Superior temporal gyrus (tissue), 1 donor: Measurements from ENCODE around the gene KDM4B.
"Not testable (repeated sequence)": the region's sequence is repeated elsewhere in the genome, so short reads cannot be mapped to it uniquely, and the experiment has no call there.

Experiments used
- DNase-seq: peaks from one replicate; pipeline ENCODE4 v3.0.0-alpha.2; 2016; ENCODE audit errors: extremely low spot score

KDM4B gene

DNA sequence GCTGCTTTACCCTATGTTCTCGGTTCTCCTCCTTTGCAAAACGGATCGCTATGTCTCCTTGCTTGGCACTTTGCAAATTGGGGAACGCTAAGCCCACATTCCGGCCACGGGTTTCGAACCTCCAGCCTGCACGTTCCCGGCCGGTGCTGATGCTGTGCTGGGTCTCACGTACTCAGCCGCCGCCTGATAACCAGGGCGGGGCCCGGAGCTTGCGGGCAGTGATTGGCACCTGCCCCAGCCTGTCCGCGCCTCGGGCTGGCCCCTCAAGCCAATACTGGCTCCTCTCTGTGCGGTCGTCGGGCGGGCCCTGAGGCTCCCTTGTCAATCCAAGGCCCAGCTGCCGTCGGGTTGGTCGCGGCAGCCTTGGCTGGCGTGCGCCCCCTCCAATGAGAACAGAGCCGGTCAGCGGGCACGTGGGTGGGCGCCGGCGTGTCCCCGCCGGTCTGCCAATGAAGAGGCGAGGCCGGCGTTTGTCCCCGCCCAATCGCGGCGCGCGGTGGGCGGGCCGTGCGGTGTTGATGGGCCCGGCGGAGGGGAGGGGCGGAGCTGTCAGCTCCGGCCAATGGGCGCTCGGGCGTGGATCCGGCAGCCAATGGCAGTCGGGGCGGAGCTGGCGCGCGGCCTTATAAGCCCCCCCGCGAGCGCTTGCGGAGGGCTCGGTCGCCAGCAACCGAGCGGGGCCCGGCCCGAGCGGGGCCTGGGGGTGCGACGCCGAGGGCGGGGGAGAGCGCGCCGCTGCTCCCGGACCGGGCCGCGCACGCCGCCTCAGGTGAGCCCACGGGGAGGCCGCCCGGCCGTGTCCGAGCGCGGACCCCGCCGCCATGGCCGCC, at the start of gene KDM4B:
KDM4B (plus strand) TSS at position 652 of the 830 bp plus-strand sequence. CDS start 63,778 bp downstream, outside the sequence.
- DNase-seq: peak; percentile 98

DNA sequence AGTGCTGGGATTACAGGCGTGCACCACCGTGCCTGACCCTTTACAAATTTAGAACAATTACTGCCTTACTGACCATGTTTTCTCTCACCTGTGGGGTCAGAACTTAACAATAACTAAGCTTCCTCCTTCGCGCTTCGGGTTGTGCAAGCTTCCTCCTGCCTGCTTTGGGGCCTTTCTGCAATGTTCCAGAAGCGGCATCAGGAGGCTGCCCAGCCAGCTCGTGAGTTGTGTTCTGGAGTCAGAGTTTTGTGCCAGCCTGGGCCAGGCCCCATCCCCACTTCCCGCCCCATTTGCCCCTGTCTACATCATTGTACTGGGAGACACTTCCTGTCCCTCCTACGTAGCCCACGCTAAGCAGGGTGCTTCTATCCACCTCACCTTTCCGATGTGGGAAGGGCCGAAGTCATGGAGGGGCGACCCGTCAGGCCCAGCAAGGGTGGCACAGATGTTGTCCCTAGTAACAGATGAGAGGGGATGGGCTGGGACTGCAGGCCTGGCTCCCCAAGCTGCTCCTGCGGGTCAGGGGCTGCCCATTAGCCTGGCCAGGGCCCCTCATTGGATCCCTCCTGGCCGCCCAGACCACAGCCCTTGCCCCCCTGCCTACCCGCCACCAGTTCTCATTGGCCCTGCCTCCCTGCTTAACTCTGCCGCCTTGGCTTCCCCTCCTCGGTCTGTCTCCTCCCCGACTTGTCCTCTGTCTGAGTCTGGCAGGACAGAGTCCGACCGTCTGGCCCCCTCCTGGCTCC, 46.2 kb upstream of the KDM4B start:
- no peak for DNase-seq

DNA sequence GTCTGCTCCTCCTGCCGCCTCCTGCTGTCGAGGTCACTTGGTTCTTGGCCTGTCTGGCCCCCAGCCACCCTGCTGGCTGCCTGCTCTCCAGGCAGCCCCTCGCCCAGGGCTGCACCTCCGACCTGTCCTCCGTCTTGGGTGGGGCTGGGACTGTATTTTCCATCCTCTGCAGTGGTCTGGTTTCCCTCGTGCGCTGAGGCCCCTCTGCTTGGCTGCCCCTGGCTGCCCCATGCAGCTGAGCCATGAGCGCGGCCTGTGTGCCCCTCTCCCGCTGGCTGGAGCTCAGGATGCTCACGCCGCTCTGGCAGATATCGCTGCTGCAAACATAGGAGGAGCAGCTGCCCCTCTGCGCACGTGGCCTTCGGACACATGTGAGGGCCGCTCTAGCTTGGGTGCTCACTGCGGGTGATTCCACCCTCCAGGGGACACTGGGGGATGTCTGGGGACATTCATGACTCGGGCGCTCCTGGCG, 45.6 kb upstream of the KDM4B start:
- no peak for DNase-seq

DNA sequence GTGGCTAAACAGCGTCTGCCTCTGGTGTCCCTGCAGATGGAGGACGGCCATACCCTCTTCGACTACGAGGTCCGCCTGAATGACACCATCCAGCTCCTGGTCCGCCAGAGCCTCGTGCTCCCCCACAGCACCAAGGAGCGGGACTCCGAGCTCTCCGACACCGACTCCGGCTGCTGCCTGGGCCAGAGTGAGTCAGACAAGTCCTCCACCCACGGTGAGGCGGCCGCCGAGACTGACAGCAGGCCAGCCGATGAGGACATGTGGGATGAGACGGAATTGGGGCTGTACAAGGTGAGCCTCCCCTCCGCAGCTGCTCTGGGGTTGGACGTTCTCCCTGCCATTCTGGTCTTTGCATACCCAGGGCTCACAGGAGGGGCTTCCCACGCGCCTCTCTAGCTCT, 39.7 kb upstream of the KDM4B start:
- DNase-seq: no peak

DNA sequence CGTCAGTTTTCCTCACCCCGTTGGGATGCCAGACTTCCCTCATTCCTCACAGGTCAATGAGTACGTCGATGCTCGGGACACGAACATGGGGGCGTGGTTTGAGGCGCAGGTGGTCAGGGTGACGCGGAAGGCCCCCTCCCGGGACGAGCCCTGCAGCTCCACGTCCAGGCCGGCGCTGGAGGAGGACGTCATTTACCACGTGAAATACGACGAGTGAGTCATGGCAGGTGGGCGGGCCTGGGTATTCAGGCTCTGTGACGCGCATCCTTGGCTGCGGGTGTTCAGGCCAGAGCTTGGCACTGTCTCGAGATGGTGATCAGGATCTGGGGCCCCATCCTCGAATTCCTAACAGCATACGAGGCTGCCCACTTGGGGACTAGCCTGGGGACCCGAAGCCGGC, 38.2 kb upstream of the KDM4B start:
- no peak for DNase-seq

DNA sequence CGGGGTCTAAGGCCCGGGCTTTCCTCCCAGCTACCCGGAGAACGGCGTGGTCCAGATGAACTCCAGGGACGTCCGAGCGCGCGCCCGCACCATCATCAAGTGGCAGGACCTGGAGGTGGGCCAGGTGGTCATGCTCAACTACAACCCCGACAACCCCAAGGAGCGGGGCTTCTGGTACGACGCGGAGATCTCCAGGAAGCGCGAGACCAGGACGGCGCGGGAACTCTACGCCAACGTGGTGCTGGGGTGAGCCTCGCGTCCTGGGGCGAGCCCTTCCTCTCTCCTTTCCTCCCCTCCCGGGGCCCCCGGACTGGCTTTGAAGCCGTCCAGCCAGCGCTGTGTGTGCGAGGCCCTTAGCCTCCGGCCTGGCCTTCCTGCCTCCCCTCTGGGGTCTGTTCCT, 36.2 kb upstream of the KDM4B start:
- no peak for DNase-seq

DNA sequence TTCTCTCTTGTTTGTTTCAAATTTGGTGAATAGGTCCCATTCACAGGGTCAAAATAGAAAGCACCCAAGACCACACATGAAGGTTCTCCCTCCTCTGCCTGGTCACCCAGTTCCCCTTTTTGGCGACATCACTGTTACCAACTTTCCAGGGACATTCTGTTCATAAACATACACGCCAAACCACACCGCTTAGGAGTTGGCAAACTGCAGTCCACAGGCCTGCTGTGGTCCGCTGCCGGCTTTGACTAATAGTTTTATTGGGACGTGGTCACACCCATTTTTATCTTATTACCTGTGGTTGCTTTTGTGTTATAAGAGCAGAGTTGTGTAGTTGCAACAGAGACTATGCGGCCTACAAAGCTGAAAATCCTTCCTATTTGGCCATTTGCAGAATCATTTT, 35.4 kb upstream of the KDM4B start:
- no peak for DNase-seq

DNA sequence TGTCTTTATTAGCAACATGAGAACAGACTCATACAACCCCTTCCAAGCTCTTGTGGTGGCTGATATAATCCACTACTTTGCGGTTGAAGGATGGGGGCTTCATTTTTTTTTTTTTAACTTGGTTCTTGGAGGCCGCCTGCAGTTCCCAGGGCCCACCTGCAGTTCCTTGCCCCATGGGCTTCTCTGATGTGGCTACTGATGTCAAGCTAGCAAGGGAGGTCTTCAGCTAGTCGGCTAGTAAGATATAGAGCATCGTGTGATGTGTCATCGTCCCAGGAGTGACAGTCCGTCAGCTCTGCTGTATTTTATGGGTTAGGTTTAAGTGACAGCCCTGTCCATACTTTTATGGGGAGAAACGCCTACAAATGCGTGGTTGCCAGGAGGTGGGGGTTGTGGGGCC, 33.5 kb upstream of the KDM4B start:
- DNase-seq: no peak

DNA sequence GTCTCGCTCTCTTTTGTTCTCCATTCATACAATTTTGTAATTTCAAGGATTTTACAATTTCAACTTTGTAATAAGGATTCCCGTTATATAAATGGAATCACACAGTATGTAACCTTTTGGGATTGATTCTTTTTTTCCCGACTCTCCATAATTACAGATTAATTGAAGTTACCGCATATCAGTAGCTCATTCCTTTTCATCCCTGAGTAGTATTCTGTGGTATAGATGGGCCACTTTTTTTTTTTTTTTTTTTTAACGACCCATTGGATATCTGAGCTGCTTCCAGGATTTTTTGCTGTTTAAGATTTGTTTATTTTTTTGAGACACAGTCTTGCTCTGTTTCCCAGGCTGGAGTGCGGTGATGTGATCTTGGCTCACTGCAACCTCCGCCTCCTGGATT, 31.9 kb upstream of the KDM4B start:
- DNase-seq: no peak

DNA sequence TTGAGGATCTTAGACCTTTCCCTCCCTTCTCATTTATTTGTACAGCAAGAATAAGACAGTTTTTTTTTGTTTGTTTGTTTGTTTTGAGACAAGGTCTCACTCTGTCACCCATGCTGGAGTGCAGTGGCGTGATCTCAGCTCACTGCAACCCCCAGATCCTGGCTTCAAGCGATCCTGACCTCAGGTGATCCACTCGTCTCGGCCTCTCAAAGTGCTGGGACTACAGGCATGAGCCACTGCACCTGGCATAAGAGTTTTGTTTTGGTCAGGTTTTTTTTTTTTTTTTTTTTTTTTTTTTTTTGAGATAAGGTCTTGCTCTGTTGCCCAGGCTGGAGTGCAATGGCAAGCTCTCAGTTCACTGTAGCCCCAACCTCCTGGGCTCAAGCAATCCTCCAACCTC, 30.5 kb upstream of the KDM4B start:
- DNase-seq: not testable (repeated sequence)

DNA sequence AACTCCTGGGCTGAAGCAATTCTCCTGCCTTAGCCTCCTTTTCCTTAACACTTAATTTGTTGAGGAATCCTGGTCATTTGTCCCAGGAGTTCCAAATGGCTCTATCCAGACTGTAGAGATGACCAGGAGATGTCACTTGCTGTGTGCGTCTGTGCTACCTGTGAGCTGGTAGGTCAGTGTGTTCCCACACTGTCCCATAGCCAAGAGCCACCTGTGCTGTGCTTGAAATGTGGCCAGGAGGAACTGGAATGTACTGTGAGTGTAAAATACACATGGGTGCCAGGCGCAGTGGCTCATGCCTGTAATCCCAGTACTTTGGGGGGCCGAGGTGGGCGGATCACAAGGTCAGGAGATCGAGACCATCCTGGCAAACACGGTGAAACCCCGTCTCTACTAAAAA, 29.4 kb upstream of the KDM4B start:
- DNase-seq: no peak

DNA sequence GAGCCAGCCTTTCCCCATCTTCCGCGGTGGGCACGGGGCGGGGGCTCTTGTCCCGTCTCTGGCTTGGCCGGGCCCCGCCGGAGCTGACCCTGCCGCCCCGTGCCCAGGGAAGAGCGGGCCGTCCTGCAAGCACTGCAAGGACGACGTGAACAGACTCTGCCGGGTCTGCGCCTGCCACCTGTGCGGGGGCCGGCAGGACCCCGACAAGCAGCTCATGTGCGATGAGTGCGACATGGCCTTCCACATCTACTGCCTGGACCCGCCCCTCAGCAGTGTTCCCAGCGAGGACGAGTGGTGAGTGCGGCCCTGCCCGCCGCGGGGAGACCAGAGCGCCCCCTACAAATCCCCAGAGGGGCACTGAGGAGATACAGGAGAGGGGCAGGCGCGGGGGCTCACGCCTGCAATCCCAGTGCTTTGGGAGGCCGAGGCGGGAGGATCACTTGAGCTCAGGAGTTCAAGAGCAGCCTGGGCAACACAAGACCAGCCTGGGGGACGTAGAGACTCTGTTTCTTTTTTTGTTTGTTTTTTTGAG, 27.2 kb upstream of the KDM4B start:
- not testable (repeated sequence) for DNase-seq

DNA sequence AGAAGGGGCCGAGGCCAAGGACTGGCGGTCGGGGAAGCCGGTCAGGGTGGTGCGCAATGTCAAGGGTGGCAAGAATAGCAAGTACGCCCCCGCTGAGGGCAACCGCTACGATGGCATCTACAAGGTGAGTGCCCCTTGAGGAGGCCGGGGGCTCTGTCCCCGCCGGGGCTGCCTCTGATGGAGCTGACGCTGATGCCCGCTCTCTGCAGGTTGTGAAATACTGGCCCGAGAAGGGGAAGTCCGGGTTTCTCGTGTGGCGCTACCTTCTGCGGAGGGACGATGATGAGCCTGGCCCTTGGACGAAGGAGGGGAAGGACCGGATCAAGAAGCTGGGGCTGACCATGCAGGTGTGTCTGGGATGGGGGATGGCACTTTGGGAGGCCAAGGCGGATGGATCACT, 18.3 kb upstream of the KDM4B start:
- not testable (repeated sequence) for DNase-seq

DNA sequence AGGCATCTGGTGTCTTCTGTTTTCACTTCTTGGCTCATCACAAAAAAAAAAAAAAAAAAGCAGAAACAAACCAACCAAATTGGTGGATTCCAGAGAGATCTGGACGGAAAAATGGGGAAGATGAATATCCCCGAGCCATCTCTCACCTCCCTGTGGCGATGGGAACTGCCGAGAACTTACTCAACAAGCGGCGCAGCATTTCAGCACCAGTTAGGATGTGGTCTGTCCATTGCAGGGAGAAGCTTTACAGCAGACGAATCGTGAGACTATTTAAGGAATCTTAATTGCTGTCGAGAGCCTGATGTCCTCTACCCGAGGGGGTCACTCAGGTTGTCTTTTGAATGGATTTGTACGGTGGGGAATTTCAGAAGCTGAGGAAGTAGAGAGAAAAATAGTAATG, 17.3 kb upstream of the KDM4B start:
- no peak for DNase-seq

DNA sequence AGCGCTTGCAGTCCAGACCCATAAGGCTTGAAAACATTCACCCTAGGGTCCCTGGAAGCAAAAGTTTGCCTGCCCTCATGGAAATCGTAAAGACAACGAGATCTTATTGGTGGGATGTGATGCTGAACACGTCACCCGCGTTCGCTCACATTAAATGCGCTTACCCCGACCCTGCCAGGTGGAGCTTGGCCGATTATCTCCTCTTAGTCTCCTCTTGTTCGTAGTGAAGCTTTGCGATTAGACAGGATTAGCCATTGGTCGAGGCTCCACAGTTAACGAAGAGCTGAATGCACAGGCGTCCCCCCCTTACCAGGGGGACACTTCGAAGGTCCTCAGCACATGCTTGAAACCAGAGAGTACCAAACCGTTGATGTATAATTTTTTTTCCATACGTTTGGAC, 16.0 kb upstream of the KDM4B start:
- DNase-seq: no peak

DNA sequence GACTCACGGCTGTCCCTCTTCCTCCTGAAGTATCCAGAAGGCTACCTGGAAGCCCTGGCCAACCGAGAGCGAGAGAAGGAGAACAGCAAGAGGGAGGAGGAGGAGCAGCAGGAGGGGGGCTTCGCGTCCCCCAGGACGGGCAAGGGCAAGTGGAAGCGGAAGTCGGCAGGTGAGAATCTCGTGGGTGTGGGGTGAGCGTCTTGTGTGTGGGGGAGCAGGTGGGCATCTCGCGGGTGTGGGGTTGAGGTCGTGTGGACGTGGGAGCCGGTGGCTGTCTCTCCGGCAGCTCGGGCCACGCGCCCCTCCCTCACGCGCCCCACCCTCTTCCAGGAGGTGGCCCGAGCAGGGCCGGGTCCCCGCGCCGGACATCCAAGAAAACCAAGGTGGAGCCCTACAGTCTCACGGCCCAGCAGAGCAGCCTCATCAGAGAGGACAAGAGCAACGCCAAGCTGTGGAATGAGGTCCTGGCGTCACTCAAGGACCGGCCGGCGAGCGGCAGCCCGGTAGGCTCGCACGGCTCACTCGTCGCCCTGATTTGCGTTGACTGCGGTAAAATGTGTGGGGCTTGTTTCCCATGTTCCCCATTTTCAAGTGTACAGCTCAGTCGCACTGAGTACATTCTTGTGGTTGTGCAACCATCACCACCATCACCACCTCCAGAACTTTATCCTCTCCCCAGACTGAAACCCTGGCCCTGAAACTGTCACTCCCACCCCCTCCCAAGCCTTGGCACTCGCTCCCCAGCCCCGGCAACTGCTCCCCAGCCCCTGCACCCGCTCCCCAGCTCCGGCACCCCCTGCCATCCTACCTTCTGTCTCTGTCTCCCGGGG, 14.4 kb upstream of the KDM4B start:
- DNase-seq: not testable (repeated sequence)

DNA sequence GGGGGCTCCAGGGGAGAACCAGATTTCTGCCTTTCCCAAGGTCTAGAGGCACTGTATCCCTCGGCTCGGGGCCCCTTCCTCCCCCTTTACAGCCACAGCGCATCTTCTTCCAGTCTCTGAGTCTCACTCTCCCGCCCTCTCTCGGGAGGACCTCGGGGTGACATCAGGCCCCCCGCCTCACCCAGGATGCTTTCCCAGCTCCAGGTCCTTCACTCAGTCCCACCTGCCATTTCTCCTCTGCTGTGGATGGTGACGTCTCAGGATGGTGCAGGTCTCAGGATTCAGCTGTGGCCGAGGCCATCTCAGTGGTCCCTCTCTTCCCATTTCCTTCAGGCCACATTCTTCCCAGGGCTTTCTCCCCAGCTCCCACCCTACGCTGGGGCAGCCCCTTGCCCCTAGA, 13.6 kb upstream of the KDM4B start:
- no peak for DNase-seq

DNA sequence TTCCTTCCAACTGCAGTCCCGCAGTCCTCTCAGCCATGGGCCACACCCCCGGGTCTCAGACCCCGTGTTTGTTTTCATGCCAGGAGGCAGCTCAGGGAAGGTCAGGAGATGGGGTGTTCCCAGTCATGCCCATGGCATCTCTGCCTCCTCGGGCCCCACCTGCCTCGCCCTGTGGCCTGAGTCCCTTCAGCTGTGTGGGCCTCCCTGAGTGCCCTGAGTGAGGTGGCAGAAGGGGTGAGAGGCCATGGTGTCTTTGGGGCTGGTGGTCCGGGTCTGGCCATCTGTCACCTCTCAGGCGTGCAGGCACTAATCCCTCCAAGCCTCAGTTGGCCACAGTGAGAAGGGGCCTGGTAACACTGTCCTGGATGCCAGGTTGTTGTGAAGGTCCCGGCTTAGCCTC, 10.9 kb upstream of the KDM4B start:
- DNase-seq: no peak

DNA sequence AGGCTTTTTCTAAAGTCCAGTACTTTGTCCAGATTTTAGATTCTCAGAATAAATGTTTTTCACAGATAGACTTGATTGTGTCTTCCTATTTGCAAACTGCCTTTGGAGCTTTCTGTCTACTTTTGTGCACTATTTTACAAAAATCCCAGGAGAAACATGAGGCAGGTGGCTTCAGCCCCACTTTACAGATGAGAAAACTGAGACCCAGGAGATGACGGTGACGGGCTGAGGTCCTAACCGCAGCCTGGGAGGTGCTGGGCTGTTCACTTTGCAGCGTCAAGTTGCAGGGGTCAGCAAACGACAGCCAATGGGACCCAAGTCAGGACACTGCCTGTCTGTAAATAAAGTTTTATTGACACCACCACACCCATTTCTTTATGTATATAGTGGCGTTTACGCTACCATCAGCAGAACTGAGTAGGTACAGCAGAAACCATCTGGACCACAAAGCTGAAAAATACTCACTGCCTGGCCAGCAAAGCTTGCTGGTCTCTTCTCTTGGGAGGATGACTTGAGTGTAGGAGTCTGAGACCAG, 6.8 kb upstream of the KDM4B start:
- DNase-seq: no peak

DNA sequence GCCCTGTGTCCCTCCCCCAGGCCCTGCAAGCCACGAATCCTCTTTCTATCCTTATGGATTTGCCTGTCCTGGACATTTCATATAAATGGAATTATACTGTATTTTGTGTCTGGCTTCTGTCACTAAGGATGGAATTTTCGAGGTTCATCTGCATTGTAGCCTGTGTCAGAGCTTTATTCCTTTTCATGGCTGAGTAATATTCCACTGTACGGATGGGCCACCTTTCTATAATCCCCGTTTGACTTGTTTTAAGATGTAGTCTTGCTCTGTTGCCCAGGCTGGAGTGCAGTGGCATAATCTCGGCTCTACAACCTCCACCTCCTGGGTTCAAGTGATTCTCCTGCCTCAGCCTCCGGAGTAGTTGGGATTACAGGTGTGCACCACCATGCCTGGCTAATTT, 3.9 kb upstream of the KDM4B start:
- DNase-seq: no peak

DNA sequence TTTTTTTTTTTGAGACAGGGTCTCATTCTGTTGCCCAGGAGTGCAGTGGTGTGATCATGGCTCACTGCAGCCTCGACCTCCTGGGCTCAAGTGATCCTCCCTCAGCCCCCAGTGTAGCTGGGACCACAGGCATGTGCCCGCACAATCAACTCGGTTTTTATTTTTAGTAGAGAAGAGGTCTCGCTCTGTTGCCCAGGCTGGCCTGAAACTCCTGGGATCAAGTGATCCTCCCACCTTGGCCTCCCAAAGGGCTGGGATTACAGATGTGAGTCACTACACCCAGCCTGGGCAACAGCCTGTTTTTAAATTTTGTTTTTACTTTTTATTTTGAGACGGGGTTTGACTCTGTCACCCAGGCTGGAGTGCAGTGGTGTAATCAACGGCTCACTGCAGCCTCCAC, 2.3 kb upstream of the KDM4B start:
- DNase-seq: no peak
